HG02943 (cell line): ENCODE measurements around the gene PDHX.
A peak's percentile ranks its signal among the peaks of the same experiment; 100 is the strongest.
"Not testable (repeated sequence)": the region's sequence is repeated elsewhere in the genome, so short reads cannot be mapped to it uniquely, and the experiment has no call there.

Experiments used
- ATAC-seq: cut with Tn5 transposase; IDR thresholded peaks from one replicate; pipeline ENCODE4 v1.9.1; 2021; ENCODE audit warnings: mild to moderate bottlenecking, low read depth, moderate library complexity; ENCODE audit not compliant: unreplicated experiment

PDHX gene

DNA sequence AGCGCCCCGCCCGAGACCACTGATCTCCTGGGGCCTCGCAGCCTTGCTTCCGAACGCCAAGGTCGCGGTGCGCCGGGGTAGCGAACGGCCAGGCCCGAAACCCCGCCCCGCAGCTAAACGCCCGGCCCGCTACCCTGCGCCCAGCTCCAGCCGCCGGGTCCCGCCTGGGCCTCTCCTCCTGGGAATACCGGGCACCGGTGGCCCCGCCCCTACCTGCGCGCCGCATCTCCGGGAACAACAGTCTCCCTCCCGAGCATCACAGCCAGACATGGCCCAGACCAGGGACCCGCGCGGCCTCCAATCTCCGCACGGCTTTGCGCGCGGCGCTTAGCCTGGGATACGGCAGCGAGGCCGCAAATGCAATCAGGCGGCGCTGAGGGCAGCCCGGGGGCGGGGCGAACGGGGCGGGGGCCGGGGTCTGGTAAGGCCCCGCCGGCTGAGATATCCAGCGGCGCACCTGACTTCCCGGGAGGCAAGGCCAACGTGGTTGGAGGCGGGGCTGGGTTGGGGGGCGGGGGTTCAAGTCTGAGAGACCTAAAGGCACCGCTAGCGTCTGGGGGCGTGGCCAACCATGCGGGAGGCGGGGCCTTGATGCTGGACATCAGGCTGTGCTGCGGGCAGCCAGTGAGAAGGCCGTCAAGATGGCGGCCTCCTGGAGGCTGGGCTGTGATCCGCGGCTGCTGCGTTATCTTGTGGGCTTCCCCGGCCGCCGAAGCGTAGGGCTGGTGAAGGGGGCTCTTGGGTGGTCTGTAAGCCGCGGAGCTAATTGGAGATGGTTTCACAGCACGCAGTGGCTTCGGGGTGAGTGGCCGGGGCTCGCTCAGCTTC lies at the start of gene PDHX, which contains the start of gene APIP:
TSS of gene PDHX (plus strand) at position 604 of the 828 bp plus-strand sequence. CDS start at position 642, 38 bp downstream.
TSS of gene APIP (minus strand) at position 365 of the 828 bp plus-strand sequence. CDS start at position 270, 95 bp downstream.
- ATAC-seq: peak; percentile 95

DNA sequence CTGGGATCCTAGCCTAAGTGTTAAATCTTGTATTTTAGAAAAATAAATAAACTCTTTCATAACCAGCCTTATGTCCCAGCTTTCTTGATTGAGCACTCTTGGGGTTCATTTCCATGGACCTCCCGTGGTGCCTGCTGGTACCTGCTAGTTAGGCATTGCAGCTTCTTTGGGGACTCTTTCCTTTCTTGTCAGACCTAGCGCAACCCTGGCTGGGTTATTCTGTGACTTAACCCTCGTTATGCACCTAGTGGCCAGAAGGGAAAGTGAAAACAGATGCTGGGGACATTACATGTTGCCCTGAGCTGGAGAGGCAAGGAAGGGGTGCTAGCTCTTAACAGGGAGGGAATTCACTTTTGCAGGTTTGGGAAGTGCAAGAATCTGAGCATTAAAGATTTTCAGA lies 47.0 kb upstream of the PDHX start:
- ATAC-seq: no peak

DNA sequence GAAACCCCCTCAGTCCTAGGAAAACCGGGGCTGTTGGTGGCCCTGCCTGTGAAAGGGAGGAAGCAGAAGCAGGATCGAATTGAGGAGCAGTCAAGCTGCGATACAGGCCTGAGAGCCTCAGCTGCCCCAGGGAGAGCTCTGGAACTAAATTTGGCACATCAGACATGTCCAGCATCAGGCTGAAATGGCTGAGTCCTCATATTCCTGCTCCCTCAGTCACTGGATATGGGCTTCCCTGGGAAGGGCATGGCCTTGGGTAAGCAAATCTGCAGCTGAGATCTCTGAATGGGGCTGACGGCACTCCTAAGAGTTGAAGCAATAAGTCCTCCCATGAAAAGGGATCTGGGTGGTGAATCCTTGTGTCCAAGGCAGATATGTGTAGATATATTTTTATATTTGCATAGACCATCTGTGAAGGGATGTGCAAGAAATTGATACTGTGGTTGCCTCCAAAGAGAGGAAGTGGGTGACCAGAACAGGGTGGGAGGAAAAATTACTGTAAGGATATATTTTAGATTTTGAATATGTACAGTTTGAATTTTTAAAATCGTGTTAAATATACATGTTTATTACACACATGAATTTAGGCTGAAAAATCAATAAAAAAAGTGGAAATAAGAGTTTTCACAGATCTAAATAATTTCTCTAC lies 45.7 kb upstream of the PDHX start:
- no peak for ATAC-seq

DNA sequence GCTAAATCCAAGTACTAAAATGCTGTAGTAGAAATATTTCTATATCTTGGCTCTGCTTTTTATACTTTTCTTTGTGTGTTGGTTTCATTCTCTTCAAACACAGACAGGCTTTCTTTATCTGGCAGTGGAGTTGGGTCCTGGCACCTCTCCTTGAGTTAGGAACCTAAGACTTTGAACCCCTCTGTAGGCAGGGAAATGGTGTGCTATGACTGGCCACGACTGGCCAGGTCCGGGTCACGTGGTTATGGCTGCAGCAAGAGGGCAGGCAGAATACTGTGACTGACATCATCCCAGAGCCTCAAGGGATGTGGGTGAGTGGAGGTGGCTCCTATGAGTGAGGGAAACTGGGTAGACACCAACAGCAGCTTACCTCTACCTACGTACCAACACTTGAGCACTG lies 42.2 kb upstream of the PDHX start:
- ATAC-seq: no peak

DNA sequence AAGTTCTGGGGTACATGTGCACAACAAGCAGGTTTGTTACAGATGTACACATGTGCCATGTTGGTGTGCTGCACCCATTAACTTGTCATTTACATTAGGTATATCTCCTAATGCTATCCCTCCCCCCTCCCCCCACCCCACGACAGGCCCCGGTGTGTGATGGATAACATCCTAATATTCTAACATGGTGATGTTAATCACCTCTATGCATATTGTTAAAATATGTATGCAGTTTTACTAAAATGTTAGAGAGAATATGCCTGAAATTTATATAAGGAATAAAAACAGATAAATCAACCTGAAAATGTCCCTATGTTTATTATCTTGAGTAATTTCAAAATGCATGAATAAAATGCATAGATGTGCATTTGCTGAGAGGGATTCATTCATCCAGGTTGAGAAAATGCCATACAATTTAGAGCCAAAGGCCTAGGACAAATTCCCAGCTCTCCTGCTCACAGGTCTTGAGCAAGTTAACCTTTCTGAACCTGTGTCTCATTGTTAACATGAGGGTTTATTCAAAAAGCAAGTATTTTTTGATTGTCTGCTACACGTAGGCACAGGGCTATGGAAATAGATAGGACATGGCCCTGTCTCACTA lies 38.9 kb upstream of the PDHX start:
- no peak for ATAC-seq

DNA sequence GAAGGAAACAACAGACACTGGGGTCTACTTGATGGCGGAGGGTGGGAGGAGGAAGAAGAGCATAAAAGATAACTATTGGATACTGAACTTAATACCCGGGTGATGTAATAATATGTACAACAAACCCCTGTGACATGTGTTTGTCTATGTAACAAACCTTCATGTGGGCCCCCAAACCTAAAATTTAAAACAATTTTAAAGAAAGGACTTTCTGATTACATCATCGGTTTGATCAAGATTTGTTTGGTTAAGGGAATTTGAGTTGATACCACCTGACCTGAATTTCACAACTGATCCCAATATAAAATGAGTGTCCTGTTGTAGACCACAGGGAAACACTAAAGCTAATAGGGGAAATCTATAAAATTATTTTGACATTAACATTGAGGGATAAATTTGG lies 34.5 kb upstream of the PDHX start:
- no peak for ATAC-seq

DNA sequence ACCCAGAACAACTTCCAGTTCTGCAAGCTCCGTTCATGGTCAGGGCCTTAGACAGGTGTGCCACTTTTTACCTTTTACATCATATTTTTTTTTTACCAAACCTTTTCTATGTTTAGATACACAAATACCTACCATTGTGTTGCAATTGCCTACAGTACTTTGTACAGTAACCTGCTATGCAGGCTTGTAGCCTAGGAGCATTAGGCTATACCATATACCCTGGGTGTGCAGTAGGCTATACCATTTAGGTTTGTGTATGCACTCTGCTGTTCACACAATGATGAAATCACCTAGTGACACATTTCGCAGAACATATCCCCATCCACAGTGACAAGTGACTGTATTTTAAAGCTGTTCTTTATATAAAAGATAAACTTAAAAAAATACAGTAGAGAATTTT lies 29.8 kb upstream of the PDHX start:
- no peak for ATAC-seq

DNA sequence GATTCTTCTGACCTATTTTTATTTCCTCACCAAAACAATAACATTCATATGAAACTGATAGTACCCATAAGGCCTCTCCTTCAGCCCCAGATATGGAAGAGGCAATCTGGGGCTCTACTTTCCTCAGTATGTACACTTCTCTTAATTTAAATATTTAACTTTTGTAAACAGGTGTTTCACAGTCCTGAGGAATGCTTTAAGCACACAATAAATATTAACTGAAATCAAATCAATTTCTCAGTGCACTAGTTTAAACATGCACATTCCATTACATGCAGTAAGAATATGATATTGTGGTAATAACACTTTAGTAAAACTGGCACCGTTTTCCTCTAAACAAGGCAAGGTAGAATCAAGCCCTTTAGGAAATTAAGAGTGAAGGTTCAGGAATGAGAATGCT lies 29.2 kb upstream of the PDHX start:
- no peak for ATAC-seq

DNA sequence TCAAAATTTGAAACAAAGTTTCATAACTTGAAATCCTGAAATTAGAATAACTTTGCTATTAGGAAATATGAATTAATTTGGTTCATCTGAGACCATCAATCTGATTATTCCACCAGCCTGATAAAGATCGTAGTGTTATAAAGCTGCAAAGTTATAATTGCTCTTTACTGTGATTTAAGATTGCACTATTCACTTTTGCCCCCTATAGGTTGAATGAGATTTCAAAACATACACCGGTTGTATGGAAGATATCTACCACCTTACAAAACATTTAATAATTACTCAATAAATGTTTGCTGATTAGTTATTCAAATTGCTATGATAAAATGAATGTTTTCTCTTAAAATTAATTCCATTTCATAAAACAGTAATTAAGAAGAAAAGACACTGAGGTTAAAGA lies 26.3 kb upstream of the PDHX start:
- no peak for ATAC-seq

DNA sequence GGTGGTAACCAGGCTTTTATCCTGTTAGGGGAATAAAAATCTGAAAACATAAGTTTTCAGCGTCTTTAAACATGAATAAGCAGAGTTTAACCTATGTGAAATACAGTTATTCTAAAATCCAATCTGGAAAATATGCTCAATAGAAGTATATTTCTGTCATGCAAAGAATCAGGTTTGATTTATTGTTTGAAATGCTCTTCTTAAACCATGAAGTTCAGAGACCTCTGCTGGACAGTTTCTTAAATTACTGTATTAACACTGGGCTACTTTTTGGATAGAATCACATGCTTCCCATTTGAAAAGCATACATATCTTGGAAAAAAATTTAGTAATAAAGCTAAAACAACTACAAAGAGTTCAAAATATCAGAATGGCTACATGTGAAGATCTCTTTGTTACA lies 25.6 kb upstream of the PDHX start:
- no peak for ATAC-seq

DNA sequence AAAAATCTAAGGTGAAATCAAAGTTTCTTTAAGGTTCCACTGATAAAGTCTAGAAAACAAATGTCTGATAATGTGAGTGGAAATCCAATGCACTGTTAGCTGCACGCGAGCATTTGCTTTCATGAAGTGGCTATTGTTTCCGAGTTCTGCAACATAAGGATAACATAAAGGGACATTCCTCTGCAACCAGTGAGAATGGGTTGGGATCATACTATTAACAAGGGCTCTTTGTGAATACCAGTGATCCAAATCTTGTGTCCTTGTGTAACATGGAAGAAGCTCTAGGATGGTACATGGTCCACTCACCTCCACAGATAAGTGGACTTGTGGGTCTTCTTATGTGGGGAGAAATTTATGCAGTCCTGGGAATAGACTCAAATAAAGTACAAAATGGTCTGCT lies 24.8 kb upstream of the PDHX start:
- ATAC-seq: no peak

DNA sequence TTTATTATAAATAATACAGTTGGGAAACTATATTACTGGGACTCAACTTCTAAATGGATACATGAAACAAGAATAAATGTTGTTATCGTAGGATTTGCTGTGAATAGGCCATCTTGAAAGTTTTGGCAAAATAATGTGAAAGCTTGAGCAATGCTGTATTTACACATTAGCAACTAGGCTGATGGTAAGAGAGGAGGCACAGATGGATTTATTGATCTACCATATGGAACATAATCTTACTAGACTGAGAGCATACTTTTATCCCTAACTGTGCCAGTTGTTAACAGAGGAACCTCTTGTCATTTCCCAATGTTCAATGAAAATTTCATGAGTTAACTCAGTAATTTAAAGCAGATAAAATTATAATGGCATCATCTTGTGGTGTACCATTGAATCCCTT lies 23.0 kb upstream of the PDHX start:
- ATAC-seq: no peak

DNA sequence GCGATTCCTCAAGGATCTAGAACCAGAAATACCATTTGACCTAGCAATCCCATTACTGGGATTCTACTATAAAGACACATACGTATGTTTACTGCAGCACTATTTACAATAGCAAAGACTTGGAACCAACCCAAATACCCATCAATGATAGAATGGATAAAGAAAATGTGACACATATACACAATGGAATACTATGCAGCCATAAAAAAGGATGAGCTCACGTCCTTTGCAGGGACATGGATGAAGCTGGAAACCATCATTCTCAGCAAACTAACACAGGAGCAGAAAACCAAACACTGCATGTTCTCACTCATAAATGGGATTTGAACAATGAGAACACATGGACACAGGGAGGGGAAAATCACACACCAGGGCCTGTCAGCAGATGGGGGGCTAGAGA lies 20.2 kb upstream of the PDHX start:
- ATAC-seq: not testable (repeated sequence)

DNA sequence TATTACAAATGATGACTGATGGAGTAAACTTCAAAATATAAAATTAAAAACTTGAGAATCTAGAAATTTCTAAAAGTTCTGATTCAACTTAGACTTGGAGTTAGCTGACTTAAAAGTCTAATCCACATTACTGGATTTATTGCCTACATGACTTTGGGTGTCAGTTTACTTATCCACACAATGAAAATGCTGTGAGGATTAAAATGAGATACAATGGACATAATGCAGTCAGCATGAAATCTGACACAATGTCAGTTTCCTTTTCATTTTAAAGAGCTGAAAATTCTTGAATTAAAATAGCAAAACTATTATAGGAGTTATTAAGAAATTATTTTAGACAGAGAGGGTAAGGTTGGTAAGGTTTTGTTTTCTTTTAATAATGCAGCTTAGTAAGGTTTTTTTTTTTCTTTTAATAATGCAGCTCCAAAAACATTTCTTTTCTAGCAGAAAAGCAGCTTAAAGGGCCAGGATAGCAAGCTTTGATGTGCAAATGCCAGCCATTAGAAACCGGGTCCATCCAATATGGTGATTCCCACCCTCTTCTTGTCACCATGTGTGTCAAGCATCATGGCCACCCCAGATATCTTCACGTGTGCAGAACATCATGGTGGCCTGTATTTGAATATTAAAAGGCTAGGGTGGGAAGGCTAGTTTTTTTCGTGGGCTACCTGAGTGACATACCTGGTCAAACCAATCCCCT lies 19.1 kb upstream of the PDHX start:
- no peak for ATAC-seq

DNA sequence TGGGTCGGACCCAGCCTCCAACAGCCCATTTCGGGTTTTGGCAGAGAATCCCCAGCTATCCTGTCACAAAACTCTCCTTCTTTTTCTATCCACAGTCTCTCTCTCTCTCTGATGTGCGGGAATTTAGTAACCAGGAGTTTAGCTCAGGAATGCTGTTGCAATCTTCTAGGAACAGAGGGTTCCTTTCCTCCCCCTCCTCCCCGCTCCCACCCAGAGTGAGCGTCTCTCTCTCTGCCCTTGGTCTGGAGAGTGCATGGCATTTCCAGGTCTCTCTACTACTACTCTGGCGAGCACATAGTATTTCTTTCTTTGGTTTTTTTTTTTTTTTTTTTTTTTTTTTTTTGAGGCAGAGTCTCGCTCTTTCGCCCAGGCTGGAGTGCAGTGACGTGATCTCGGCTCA lies 17.9 kb upstream of the PDHX start:
- ATAC-seq: no peak

DNA sequence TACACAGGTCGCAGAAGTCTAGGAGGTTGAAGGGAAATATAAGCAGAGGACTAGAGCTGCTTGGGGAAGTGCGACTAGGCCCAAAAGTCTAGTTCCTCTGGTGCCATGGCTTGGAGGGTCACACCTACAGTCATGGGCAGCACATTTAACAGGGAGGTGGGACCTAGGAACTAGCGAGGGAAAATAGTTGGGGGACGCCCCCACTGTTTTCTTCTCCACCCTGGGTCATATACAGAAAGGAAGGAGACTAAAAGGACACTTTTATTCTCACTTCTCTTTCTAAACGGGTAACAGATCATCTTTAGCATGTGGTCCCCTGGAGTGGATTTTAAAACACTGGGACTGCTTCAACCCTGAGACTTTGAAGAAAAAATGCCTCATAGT lies 16.8 kb upstream of the PDHX start:
- no peak for ATAC-seq

DNA sequence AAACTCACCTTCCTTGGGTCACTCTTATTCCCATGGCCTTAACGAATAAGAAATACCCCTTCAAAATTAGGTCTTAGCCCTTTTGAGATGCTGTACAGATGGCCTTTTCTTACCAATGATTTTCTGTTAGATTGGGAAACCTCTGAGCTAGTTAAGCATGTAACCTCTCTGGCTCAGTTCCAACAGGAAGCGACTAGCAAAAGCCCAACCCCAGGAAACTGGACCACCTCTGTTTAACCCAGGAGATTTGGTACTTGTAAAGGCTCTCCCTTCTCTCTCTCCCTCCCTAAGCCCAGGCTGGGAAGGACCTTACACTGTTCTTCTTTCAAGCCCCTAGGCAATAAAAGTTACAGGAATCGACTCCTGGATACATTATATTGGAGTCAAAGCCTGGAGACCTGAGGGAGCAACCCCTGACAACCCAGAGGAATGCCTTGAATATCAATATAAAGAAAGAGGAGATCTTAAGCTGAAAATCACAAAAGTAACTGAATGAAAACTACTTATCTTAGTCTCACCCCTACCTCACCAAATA lies 11.9 kb upstream of the PDHX start:
- no peak for ATAC-seq

DNA sequence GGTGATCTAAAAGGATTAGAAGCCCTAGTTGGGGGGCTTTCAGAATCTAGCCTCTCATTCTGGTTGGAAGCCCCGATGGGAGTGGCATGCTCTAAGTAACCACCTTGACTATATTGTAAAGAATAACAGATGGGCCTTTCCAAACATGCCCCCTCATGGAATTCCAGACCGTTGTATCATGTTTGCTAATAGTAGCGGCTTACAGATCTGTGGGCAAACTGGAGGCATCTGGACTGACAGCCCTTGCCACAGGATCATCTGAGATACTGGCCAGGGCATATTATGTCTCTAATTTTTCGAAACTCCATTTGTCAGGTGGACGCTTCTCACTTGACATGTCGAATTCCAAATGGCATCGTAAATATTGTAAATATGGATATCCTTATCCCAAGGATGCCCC lies 10.8 kb upstream of the PDHX start:
- ATAC-seq: no peak

DNA sequence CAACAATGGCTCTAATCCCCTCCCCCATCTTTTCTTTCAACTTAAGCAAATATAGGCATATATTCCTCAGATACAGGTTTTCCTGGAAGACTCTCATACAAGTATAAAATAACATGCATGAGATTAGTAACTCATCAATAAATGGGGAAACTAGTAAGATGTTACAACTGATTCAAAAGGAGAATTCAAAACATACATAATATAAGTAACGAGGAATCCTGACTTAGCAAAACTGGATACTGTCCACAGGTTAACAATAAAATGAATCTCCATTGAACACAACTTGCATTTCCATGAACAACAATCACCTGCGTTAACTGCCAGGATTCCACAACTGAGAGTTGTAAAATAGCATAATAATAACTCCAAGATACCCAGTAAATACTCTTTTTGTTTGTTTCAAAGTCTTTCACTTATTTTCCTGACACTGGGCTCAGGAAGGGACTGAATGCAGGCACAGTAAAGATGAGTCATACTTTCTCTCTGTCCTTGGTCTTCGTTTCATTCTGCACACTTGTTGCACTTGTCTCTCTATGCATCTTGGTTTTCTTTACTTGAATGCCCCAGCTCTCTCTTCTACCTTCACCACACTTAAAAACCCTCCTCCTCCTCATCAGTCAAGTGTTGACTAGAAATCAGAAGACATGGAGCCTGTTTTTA lies 8.4 kb upstream of the PDHX start:
- no peak for ATAC-seq

DNA sequence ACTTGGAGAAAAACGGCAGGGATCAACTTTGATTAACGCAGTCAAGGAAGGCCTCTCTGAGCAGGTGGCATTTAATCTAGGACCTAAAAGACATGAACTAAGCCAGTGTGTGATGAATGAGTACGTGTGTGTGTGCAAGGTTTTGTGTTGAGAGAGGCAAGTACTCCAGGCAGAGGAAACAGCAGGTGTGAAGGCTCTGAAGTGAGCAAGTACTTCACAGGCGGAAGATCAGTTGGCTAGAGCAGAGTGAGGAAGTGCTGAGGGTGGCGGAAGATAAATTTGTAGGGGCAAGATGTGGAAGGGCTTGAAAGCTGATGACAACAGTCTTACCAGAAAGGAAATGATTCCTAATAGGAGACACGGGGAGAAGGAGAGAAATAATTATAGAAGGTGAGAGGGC lies 7.0 kb upstream of the PDHX start:
- no peak for ATAC-seq
